Kidney (tissue), 14 donors: ENCODE results near the gene GSTK1. TPM values are rescaled to one million over a fixed set of nuclear protein-coding genes. Genes with fewer than 3 reads are reported as not detected.
"Not testable (repeated sequence)": the region's sequence is repeated elsewhere in the genome, so short reads cannot be mapped to it uniquely, and the experiment has no call there.

Experiments
- DNase-seq, 5 donors: peaks; one replicate each; pipeline ENCODE4 v3.0.0-alpha.2; 2013 to 2020
- FAIRE-seq: peaks from 2 replicates; lab custom pipeline; 2012; peaks lifted over from hg19 to GRCh38; lab: Jason Lieb, UNC
- H3K27ac ChIP-seq, 2 donors: one replicate each; pipeline ENCODE4 v1.7.0; 2013; ENCODE audit warnings: low read depth in 2 of 2, low read length in 2 of 2, inconsistent platforms in 1 of 2
- H3K27me3 ChIP-seq: one replicate; pipeline ENCODE4 v1.7.1; 2013; ENCODE audit warnings: low read length, inconsistent platforms; ENCODE audit not compliant: control insufficient read depth, insufficient read depth
- H3K36me3 ChIP-seq, 3 donors: one replicate each; pipeline versions ENCODE4 v1.7.0 to v1.7.1; 2013; ENCODE audit warnings: low read length in 3 of 3, control low read depth in 1 of 3, inconsistent platforms in 1 of 3; ENCODE audit not compliant: insufficient read depth in 3 of 3, control insufficient read depth in 2 of 3
- H3K4me1 ChIP-seq, 3 donors: one replicate each; pipeline versions ENCODE4 v1.7.0 to v1.7.1; 2013; ENCODE audit warnings: low read length in 3 of 3, inconsistent platforms in 1 of 3, low read depth in 1 of 3; ENCODE audit not compliant: control insufficient read depth in 2 of 3, insufficient read depth in 2 of 3
- H3K4me3 ChIP-seq, 3 donors: one replicate each; pipeline versions ENCODE4 v1.7.0 to v1.8.1; 2013; ENCODE audit warnings: low read length in 3 of 3, control low read depth in 1 of 3, inconsistent platforms in 1 of 3
- H3K9ac ChIP-seq, 3 donors: one replicate each; pipeline versions ENCODE4 v1.7.0 to v1.7.1; 2013; ENCODE audit warnings: low read length in 3 of 3, control low read depth in 1 of 3, inconsistent platforms in 1 of 3
- H3K9me3 ChIP-seq, 3 donors: one replicate each; pipeline versions ENCODE4 v1.7.0 to v1.7.1; 2013; ENCODE audit warnings: low read length in 3 of 3, control low read depth in 1 of 3, inconsistent platforms in 1 of 3; ENCODE audit not compliant: control insufficient read depth in 2 of 3, insufficient read depth in 1 of 3
- CTCF ChIP-seq: IDR thresholded peaks from 3 replicates; pipeline ENCODE4 v1.5.1; 2012; ENCODE audit warnings: mild to moderate bottlenecking, moderate library complexity, borderline replicate concordance; ENCODE audit not compliant: insufficient read depth; ENCODE audit errors: extremely low read depth
- intact Hi-C: fragments of 100-400 bp; cut with DNase I; formaldehyde crosslinking; loops from one replicate; pipeline ENCODE4 v1.11.1; 2022
- polyA plus RNA-seq: library from polyadenylated mRNA; stranded (reverse); fragments of 350-450 nt; fragmentation: Illumina TruSeq; extraction: RNeasy Lipid Tissue Mini Kit (QIAGEN cat#74804); gene quantifications from one replicate; pipeline ENCODE4 v1.2.3, GENCODE V29; 2014; ENCODE audit warnings: low read depth, low replicate concordance; ENCODE audit not compliant: insufficient read depth
- total RNA-seq: library from RNA; stranded (reverse); fragmentation: NEBNext Ultra II Directional; extraction: Animal tissue kit (Norgen Biotek cat#: 25700); gene quantifications from one replicate; pipeline ENCODE4 v1.2.1, GENCODE V29; 2021
- donor health status: control.
- donor health status: control.
- donor health status: control.
- donor health status: control.
- donor health status: control.
- donor health status: DM: yes; HTN: yes; CAD: no.
- donor health status: Normal renal cell carcinoma (clear cell type).

Gene GSTK1
- total and polyA plus RNA-seq, 2 donors from 2014 or later: 176 to 469 TPM

GRCh38 chr7:143259765-143260164 lies 3.5 kb upstream of the GSTK1 start:
- DNase-seq: no peak
- Histone ChIP-seq H3K4me3 (no peak overlapping the region), H3K9me3 (no peaks in the 10 kb centered on the region), H3K9ac (no peak overlapping the region), H3K27me3 (no peaks in the 10 kb centered on the region), H3K4me1 (peaks cover 0 to 5% (median 0%) of the 10 kb centered on the region in 3 donors), H3K36me3 (peaks cover 0 to 2% (median 0%) of the 10 kb centered on the region in 3 donors), H3K27ac (no peak overlapping the region)
- intact Hi-C loops: no loop called here
- no peak for FAIRE-seq
- no peak for TF ChIP-seq CTCF

- Histone ChIP-seq H3K4me3 (no peak overlapping the region), H3K27me3 (no peaks in the 10 kb centered on the region), H3K9ac (no peak overlapping the region), H3K4me1 (peaks cover 0 to 6% (median 0%) of the 10 kb centered on the region in 3 donors), H3K27ac (no peak overlapping the region), H3K9me3 (no peaks in the 10 kb centered on the region), H3K36me3 (peaks cover 0 to 5% (median 0%) of the 10 kb centered on the region in 3 donors)
- intact Hi-C loops: no loop called here
- no peak for FAIRE-seq
- DNase-seq: no peak
- no peak for TF ChIP-seq CTCF
Observed at GRCh38 chr7:143261901-143262300, 1.3 kb upstream of the GSTK1 start.

- peak overlapping the region in 1 of 3 donors; percentile 84 for H3K9ac ChIP-seq
- intact Hi-C loops, FAIRE-seq, DNase-seq, H3K27me3 ChIP-seq, H3K9me3 ChIP-seq, H3K4me1 ChIP-seq: not testable (repeated sequence)
- peaks cover 6 to 22% (median 7%) of the 10 kb centered on the region in 3 donors for H3K36me3 ChIP-seq
- peak overlapping the region; percentile 86 to 90 for H3K27ac ChIP-seq
- peak overlapping the region; percentile 81 to 99 (median 96) for H3K4me3 ChIP-seq
Observed at GRCh38 chr7:143264196-143264568, 941 bp downstream of the GSTK1 start.

- no peaks in the 10 kb centered on the region for H3K9me3 ChIP-seq
- H3K4me1 ChIP-seq: peaks cover 0 to 6% (median 0%) of the 10 kb centered on the region in 3 donors
- intact Hi-C loops: no loop called here
- FAIRE-seq: no peak
- no peak overlapping the region for H3K27ac ChIP-seq
- peaks cover 6 to 22% (median 8%) of the 10 kb centered on the region in 3 donors for H3K36me3 ChIP-seq
- no peak for DNase-seq
- H3K9ac ChIP-seq: no peak overlapping the region
- no peak for TF ChIP-seq CTCF
- H3K27me3 ChIP-seq: no peaks in the 10 kb centered on the region
- peak overlapping the region in 1 of 3 donors; percentile 96 for H3K4me3 ChIP-seq
Observed at GRCh38 chr7:143265017-143265693, 1.9 kb downstream of the GSTK1 start.
